K562 (cell line): ENCODE results near the gene ADPGK. TPM values are rescaled to one million over a fixed set of nuclear protein-coding genes. Genes with fewer than 3 reads are reported as not detected.

Experiments
- ATAC-seq: fragments of 200-7000 bp; cut with Tn5 transposase; 3 replicates; pipeline ENCODE4 v1.9.1; 2020; ENCODE audit warnings: moderate library complexity
- BruUV-seq: library from RNA; stranded (reverse); fragments of 400-500 nt; replicated peaks from 2 replicates; lab custom pipeline; 2021; lab: Mats Ljungman, UMichigan
- CTCF ChIA-PET: fragments of 300-600 bp; formaldehyde crosslinking; extraction: SDS; loops from one replicate; lab custom pipeline; 2021; ENCODE audit warnings: low intra/inter-chr PET ratio; lab: Yijun Ruan, JAX
- POLR2A ChIA-PET: fragments of 300-600, 350-650 bp; sonication (Branson Sonifier 250); formaldehyde crosslinking; extraction: SDS; loops from one replicate; lab custom pipeline; 2021; ENCODE audit warnings: antibody characterized with exemption, inconsistent platforms; lab: Yijun Ruan, JAX
- DNase-seq, 4 experiments: peaks; one replicate each; pipeline versions ENCODE4 v3.0.0 to v3.0.0-alpha.2; 2011 to 2018; ENCODE audit warnings: low spot score in 3 of 4, mixed read lengths in 3 of 4; ENCODE audit errors: extremely low read depth in 1 of 4
- FAIRE-seq: peaks from 2 replicates; lab custom pipeline; 2011; peaks lifted over from hg19 to GRCh38; lab: Jason Lieb, UNC
- H2AFZ ChIP-seq: 2 replicates; pipeline ENCODE4 v1.6.0; 2011; ENCODE audit warnings: low read depth, low read length, control low read depth, inconsistent platforms
- H3K27ac ChIP-seq: fragments of 200-600 bp; 3 replicates; pipeline ENCODE4 v1.8.0; 2011; ENCODE audit warnings: low read depth, mild to moderate bottlenecking, control low read depth, inconsistent platforms, low read length, moderate library complexity, mixed read lengths; ENCODE audit errors: extremely low read depth
- H3K27me3 ChIP-seq, 2 experiments: fragments of 300-600 bp in 1 of 2; 2 replicates in 1 of 2; 3 replicates in 1 of 2; pipeline versions ENCODE4 v1.6.0 to v1.8.0; 2011; ENCODE audit warnings: inconsistent platforms in 2 of 2, low read length in 2 of 2, mild to moderate bottlenecking in 1 of 2, mixed read lengths in 1 of 2, moderate library complexity in 1 of 2; ENCODE audit not compliant: control insufficient read depth in 2 of 2, insufficient read depth in 2 of 2
- H3K36me3 ChIP-seq: fragments of 300-600 bp; 3 replicates; pipeline ENCODE4 v1.8.0; 2011; ENCODE audit warnings: mild to moderate bottlenecking, low read length, inconsistent platforms; ENCODE audit not compliant: control insufficient read depth, insufficient read depth
- H3K4me1 ChIP-seq, 2 experiments: fragments of 200-600 bp in 1 of 2; replicated peaks in 1 of 2; 2 replicates in 1 of 2; 3 replicates in 1 of 2; pipeline versions ENCODE4 v1.5.1 to v1.8.0; 2011; ENCODE audit warnings: inconsistent platforms in 2 of 2, low read length in 2 of 2, mild to moderate bottlenecking in 1 of 2, mixed read lengths in 1 of 2, moderate library complexity in 1 of 2; ENCODE audit not compliant: control insufficient read depth in 2 of 2, insufficient read depth in 2 of 2
- H3K4me2 ChIP-seq: 2 replicates; pipeline ENCODE4 v1.6.1; 2011; ENCODE audit warnings: low read length, control low read depth, inconsistent platforms, mixed read lengths; ENCODE audit not compliant: insufficient read depth
- H3K4me3 ChIP-seq: fragments of 200-600 bp; sonication (generic), shearing (Covaris generic); 2 replicates; pipeline ENCODE4 v1.5.1; 2016; ENCODE audit warnings: control low read depth, inconsistent platforms
- H3K79me2 ChIP-seq: fragments of 200-600 bp; 3 replicates; pipeline ENCODE4 v1.8.0; 2011; ENCODE audit warnings: low read length, inconsistent platforms; ENCODE audit not compliant: control insufficient read depth, insufficient read depth
- H3K9ac ChIP-seq, 2 experiments: 2 replicates each; pipeline versions ENCODE4 v1.6.0 to v1.6.1; 2011; ENCODE audit warnings: low read depth in 2 of 2, low read length in 2 of 2, control low read depth in 1 of 2, inconsistent platforms in 1 of 2, mild to moderate bottlenecking in 1 of 2, mixed read lengths in 1 of 2; ENCODE audit not compliant: insufficient read depth in 1 of 2
- H3K9me1 ChIP-seq: one replicate; pipeline ENCODE4 v1.6.0; 2011; ENCODE audit warnings: inconsistent platforms, mild to moderate bottlenecking, low read length, moderate library complexity; ENCODE audit not compliant: control insufficient read depth, insufficient read depth
- H3K9me3 ChIP-seq: replicated peaks from 2 replicates; pipeline ENCODE4 v1.5.1; 2011; ENCODE audit warnings: low read depth, low read length, inconsistent platforms; ENCODE audit not compliant: control insufficient read depth, insufficient read depth
- H4K20me1 ChIP-seq: replicated peaks from 2 replicates; pipeline ENCODE4 v1.6.1; 2011; ENCODE audit warnings: low read length, inconsistent platforms, mixed read lengths; ENCODE audit not compliant: control insufficient read depth, insufficient read depth
- BCL6 ChIP-seq: fragments of 250-450 bp; sonication (Bioruptor Pico); IDR thresholded peaks from 2 replicates; pipeline ENCODE4 v1.4.0; 2020
- ETS1 ChIP-seq: conservative IDR thresholded peaks from 2 replicates; pipeline ENCODE4 v1.6.1; 2011; ENCODE audit warnings: low read depth, mild to moderate bottlenecking, low read length; ENCODE audit not compliant: control insufficient read depth
- JUN ChIP-seq, 2 experiments: sonication (generic) in 1 of 2; formaldehyde crosslinking in 1 of 2; IDR thresholded peaks; 2 replicates each; pipeline versions ENCODE4 v1.6.1 to v1.8.0; 2012 to 2022; ENCODE audit warnings: borderline replicate concordance in 2 of 2, mild to moderate bottlenecking in 2 of 2, improper control_type of control experiment in 1 of 2, low read depth in 1 of 2, low read length in 1 of 2, missing genetic modification reagents in 1 of 2
- MED1 ChIP-seq: sonication (generic); formaldehyde crosslinking; IDR thresholded peaks from 2 replicates; pipeline ENCODE4 v1.8.1; 2023; ENCODE audit warnings: missing genetic modification reagents, borderline replicate concordance
- USF1 ChIP-seq: sonication (generic); formaldehyde crosslinking; IDR thresholded peaks from 2 replicates; pipeline ENCODE4 v1.9.0; 2022; ENCODE audit warnings: mild to moderate bottlenecking, missing genetic modification reagents
- ZNF324 ChIP-seq: fragments of 250-450 bp; sonication (Bioruptor Pico); IDR thresholded peaks from 2 replicates; pipeline ENCODE4 v1.4.0; 2020; ENCODE audit warnings: mild to moderate bottlenecking
- ZNF699 ChIP-seq: fragments of 250-450 bp; sonication (Bioruptor Pico); IDR thresholded peaks from 2 replicates; pipeline ENCODE4 v1.8.0; 2021; ENCODE audit warnings: mild to moderate bottlenecking, moderate library complexity; ENCODE audit not compliant: insufficient replicate concordance
- WGBS: fragments of 100-300 bp; shearing (Covaris generic); methylation state at CpG from one replicate; pipeline ENCODE4 v1.1.6; 2016; ENCODE audit warnings: low coverage, mixed read lengths; ENCODE audit not compliant: insufficient coverage; ENCODE audit errors: missing lambda C conversion rate; 5-methylcytosine and 5-hydroxymethylcytosine counted together
- in situ Hi-C: fragments of 300-500 bp; cut with MboI; formaldehyde crosslinking; loops from 4 replicates; pipeline ENCODE4 v1.15.0; 2018; ENCODE audit warnings: inconsistent platforms, mixed read lengths
- intact Hi-C: fragments of 100-400 bp; cut with micrococcal nuclease; formaldehyde crosslinking; loops from 2 replicates; pipeline ENCODE4 v1.14.2; 2022
- polyA plus RNA-seq, 8 experiments: library from polyadenylated mRNA; depleted of rRNA in 4 of 8; stranded (reverse) in 5 of 8; unstranded in 3 of 8; fragments of >200 nt; fragmentation: Nextera tagmentation in 2 of 8; fragmentation: Illumina TruSeq in 1 of 8; extraction: Ambion mirVana in 2 of 8; extraction: Trizol in 1 of 8; gene quantifications; 2 replicates each; pipeline versions ENCODE4 v1.2.1 to v1.2.3, GENCODE V29; 2011 to 2014; ENCODE audit warnings: inconsistent platforms in 1 of 8, missing spikeins in 1 of 8
- total RNA-seq, 7 experiments: library from RNA; depleted of rRNA in 6 of 7; stranded (reverse); fragments of >200 nt in 6 of 7; fragmentation: Illumina TruSeq in 2 of 7; extraction: Trizol in 2 of 7; gene quantifications; 2 replicates each; pipeline versions ENCODE4 v1.2.1 to v1.2.3, GENCODE V29; 2011 to 2021; ENCODE audit warnings: low replicate concordance in 1 of 7
- TF ChIP-seq, protein P1 (sequence below), 2 experiments: fragments of 450-650 bp in 1 of 2; sonication (generic) in 1 of 2; formaldehyde crosslinking in 1 of 2; IDR thresholded peaks; 2 replicates each; pipeline versions ENCODE4 v1.7.1 to v1.9.0; 2016 to 2022; ENCODE audit warnings: inconsistent platforms in 1 of 2, mild to moderate bottlenecking in 1 of 2, missing genetic modification reagents in 1 of 2

Gene ADPGK
- total and polyA plus RNA-seq, 9 of the 15 experiments (the other 6 are each of a cell fraction or from before 2014, with no cell fraction given) = 13.4 to 97.4 (median 48.5) TPM

GRCh38 chr15:72790302-72790910 lies 6.8 kb upstream of the ADPGK start:
- WGBS = 0% methylated on average over 1 of the region's 1 CpG
- H3K79me2 ChIP-seq = no peaks in the 10 kb centered on the region
- H3K27me3 ChIP-seq = peaks cover 3 to 4% of the 10 kb centered on the region in 2 experiments; a peak in 2 of 5 replicates
- H3K9me3 ChIP-seq = no peaks in the 10 kb centered on the region
- DNase-seq = no peak
- no peak overlapping the region for H3K9ac ChIP-seq
- ChIA-PET CTCF (no interaction called here), POLR2A (no interaction called here)
- no peak for ATAC-seq
- H2AFZ ChIP-seq = no peak overlapping the region
- H3K4me3 ChIP-seq = no peak overlapping the region
- no peaks in the 10 kb centered on the region for H3K36me3 ChIP-seq
- no peaks in the 10 kb centered on the region for H3K9me1 ChIP-seq
- H4K20me1 ChIP-seq = no peaks in the 10 kb centered on the region
- intact Hi-C loops (loop anchor here (10.0 kb wide), 1 partner anchor 66 kb away; no protein-coding TSS in a partner anchor), in situ Hi-C loops (loop anchor here (25.0 kb wide), 1 partner anchor 1297 kb away; the partner anchor contains the start of gene GOLGA6A)
- no peak overlapping the region for H3K27ac ChIP-seq
- H3K4me2 ChIP-seq = no peak overlapping the region
- BruUV-seq = no TSS peak
- no peak for FAIRE-seq
- no peaks in the 10 kb centered on the region for H3K4me1 ChIP-seq
- no peak for TF ChIP-seq ZNF699 (CRISPR knock-in tag)
- TF ChIP-seq, protein P1, sequence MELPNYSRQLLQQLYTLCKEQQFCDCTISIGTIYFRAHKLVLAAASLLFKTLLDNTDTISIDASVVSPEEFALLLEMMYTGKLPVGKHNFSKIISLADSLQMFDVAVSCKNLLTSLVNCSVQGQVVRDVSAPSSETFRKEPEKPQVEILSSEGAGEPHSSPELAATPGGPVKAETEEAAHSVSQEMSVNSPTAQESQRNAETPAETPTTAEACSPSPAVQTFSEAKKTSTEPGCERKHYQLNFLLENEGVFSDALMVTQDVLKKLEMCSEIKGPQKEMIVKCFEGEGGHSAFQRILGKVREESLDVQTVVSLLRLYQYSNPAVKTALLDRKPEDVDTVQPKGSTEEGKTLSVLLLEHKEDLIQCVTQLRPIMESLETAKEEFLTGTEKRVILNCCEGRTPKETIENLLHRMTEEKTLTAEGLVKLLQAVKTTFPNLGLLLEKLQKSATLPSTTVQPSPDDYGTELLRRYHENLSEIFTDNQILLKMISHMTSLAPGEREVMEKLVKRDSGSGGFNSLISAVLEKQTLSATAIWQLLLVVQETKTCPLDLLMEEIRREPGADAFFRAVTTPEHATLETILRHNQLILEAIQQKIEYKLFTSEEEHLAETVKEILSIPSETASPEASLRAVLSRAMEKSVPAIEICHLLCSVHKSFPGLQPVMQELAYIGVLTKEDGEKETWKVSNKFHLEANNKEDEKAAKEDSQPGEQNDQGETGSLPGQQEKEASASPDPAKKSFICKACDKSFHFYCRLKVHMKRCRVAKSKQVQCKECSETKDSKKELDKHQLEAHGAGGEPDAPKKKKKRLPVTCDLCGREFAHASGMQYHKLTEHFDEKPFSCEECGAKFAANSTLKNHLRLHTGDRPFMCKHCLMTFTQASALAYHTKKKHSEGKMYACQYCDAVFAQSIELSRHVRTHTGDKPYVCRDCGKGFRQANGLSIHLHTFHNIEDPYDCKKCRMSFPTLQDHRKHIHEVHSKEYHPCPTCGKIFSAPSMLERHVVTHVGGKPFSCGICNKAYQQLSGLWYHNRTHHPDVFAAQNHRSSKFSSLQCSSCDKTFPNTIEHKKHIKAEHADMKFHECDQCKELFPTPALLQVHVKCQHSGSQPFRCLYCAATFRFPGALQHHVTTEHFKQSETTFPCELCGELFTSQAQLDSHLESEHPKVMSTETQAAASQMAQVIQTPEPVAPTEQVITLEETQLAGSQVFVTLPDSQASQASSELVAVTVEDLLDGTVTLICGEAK (IDR thresholded peaks at IDR 0.05) = no peak
- TF ChIP-seq, protein P1 (CRISPR knock-in tag; IDR thresholded peaks at IDR 0.05) = no peak
- TF ChIP-seq USF1 = no peak
- no peak for TF ChIP-seq JUN (IDR thresholded peaks at IDR 0.05; ENCODE audit: borderline replicate concordance, low read depth, low read length)
- TF ChIP-seq JUN (CRISPR knock-in tag; IDR thresholded peaks at IDR 0.05; ENCODE audit: borderline replicate concordance) = no peak
- TF ChIP-seq MED1 = no peak
- no peak for TF ChIP-seq BCL6 (CRISPR knock-in tag)
- no peak for TF ChIP-seq ZNF324
- no peak for TF ChIP-seq ETS1
